Cardiac muscle cell (in vitro differentiated cells and primary cell): Measurements from ENCODE around the gene ALDOB. TPM values are rescaled to one million over a fixed set of nuclear protein-coding genes. Genes with fewer than 3 reads are reported as not detected.

Experiments
- DNase-seq, 2 donors: peaks; one replicate each; pipeline versions ENCODE4 v3.0.0 to v3.0.0-alpha.2; 2010 to 2017; ENCODE audit warnings: low read depth in 1 of 2, low spot score in 1 of 2
- H3K27ac ChIP-seq: fragments of 200-600 bp; sonication (generic); 2 replicates; pipeline ENCODE4 v1.5.1; 2016
- H3K27me3 ChIP-seq: fragments of 200-600 bp; sonication (generic); 2 replicates; pipeline ENCODE4 v1.6.0; 2016; ENCODE audit warnings: control low read depth
- H3K36me3 ChIP-seq: fragments of 200-600 bp; sonication (generic); 2 replicates; pipeline ENCODE4 v1.5.1; 2016; ENCODE audit warnings: control low read depth
- H3K4me1 ChIP-seq: fragments of 200-600 bp; sonication (generic); 2 replicates; pipeline ENCODE4 v1.8.1; 2017; ENCODE audit warnings: low read depth, mild to moderate bottlenecking, mixed run types
- H3K4me3 ChIP-seq: fragments of 200-600 bp; sonication (generic); 2 replicates; pipeline ENCODE4 v1.5.1; 2016; ENCODE audit warnings: mild to moderate bottlenecking
- H3K9me3 ChIP-seq: fragments of 200-600 bp; sonication (generic); 2 replicates; pipeline ENCODE4 v1.5.1; 2017; ENCODE audit warnings: low read depth, mild to moderate bottlenecking, control low read depth
- polyA plus RNA-seq: library from polyadenylated mRNA; unstranded; fragments of >200 nt; fragmentation: Nextera tagmentation; extraction: Ambion mirVana; gene quantifications from 2 replicates; pipeline ENCODE4 v1.2.1, GENCODE V29; 2016
- total RNA-seq: library from RNA; depleted of rRNA; stranded (reverse); fragments of >200 nt; gene quantifications from 2 replicates; pipeline ENCODE4 v1.2.3, GENCODE V29; 2016
- TF ChIP-seq, protein P1 (sequence below): IDR thresholded peaks from 2 replicates; pipeline ENCODE4 v1.5.1; 2012; ENCODE audit warnings: low read depth, mild to moderate bottlenecking, low read length

The ALDOB gene
- total and polyA plus RNA-seq, 2 experiments from 2014 or later: 0.26 TPM; not detected in 1

GRCh38 chr9:101437806-101438232 lies 2.2 kb upstream of the ALDOB start:
- no peaks in the 10 kb centered on the region for H3K27me3 ChIP-seq
- no peak overlapping the region for H3K4me3 ChIP-seq
- H3K27ac ChIP-seq: no peak overlapping the region
- no peaks in the 10 kb centered on the region for H3K36me3 ChIP-seq
- no peaks in the 10 kb centered on the region for H3K4me1 ChIP-seq
- H3K9me3 ChIP-seq: no peaks in the 10 kb centered on the region
- DNase-seq: no peak
- TF ChIP-seq, protein P1, sequence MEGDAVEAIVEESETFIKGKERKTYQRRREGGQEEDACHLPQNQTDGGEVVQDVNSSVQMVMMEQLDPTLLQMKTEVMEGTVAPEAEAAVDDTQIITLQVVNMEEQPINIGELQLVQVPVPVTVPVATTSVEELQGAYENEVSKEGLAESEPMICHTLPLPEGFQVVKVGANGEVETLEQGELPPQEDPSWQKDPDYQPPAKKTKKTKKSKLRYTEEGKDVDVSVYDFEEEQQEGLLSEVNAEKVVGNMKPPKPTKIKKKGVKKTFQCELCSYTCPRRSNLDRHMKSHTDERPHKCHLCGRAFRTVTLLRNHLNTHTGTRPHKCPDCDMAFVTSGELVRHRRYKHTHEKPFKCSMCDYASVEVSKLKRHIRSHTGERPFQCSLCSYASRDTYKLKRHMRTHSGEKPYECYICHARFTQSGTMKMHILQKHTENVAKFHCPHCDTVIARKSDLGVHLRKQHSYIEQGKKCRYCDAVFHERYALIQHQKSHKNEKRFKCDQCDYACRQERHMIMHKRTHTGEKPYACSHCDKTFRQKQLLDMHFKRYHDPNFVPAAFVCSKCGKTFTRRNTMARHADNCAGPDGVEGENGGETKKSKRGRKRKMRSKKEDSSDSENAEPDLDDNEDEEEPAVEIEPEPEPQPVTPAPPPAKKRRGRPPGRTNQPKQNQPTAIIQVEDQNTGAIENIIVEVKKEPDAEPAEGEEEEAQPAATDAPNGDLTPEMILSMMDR: no peak

DNA sequence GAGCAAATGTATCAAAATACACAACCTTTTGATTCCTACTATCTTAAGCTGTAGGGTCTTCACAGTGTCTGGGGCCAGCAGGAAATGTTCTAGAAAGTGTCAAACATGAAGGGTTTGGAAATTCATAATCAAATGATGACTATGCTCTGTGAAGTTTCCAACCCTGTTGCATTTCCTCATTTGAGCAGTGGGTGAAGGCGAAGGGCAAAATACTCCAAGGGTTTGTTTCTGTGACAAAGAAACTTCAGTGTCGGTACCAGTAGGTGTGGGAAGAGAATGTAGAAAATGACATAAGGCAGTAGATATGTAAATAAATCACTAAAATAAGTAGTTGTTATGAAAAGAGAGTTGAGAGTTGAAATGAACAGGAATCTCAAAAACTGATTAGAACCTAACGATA lies 576 bp downstream of the ALDOB start:
- Histone ChIP-seq H3K9me3 (no peaks in the 10 kb centered on the region), H3K4me3 (no peak overlapping the region), H3K27me3 (no peaks in the 10 kb centered on the region), H3K4me1 (no peaks in the 10 kb centered on the region), H3K36me3 (no peaks in the 10 kb centered on the region), H3K27ac (no peak overlapping the region)
- TF ChIP-seq, protein P1: no peak
- DNase-seq: no peak

DNA sequence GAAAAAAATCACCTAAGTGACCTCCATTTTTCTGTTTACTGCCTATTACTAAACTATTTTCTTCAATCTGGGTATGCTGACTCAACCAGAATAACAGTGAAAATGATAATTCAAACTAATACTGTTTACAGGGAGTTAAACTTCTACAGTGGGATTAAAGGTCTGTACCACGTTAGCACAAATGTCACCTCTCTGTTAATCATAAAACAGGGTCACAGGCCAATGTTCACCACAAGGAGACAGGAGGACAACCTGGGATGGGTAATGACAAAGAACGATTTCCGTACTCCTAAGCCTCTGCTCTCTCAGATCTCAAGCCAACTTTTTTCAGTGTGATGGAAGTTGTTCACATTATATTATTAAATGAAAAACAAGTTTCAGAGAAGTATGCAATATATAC lies 2.3 kb downstream of the ALDOB start:
- no peak overlapping the region for H3K4me3 ChIP-seq
- no peaks in the 10 kb centered on the region for H3K27me3 ChIP-seq
- H3K4me1 ChIP-seq: no peaks in the 10 kb centered on the region
- H3K27ac ChIP-seq: no peak overlapping the region
- H3K36me3 ChIP-seq: no peaks in the 10 kb centered on the region
- no peak for DNase-seq
- TF ChIP-seq, protein P1: no peak
- no peaks in the 10 kb centered on the region for H3K9me3 ChIP-seq

DNA sequence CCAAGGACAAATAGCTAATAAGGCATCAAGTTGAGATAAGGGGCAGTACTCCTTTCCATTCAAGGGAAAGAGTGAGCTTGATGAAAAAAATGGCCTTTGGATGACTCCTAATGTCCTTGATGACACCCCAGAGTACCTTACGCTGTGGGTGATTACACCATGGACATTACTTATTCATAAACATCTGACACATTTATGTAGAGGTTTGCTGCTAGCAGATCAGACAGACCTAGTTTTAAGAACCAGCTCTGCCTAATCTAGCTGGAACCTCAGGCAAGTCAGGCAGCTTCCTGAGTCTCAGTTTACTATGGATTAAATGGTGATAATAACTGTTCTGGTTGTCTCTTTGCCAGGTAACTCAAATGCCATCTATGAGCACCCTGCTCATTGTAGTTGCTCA lies 2.8 kb downstream of the ALDOB start:
- Histone ChIP-seq H3K27ac (no peak overlapping the region), H3K4me3 (no peak overlapping the region), H3K4me1 (no peaks in the 10 kb centered on the region), H3K36me3 (no peaks in the 10 kb centered on the region), H3K9me3 (no peaks in the 10 kb centered on the region), H3K27me3 (no peaks in the 10 kb centered on the region)
- TF ChIP-seq, protein P1: no peak
- no peak for DNase-seq

- no peaks in the 10 kb centered on the region for H3K27me3 ChIP-seq
- TF ChIP-seq, protein P1: no peak
- H3K36me3 ChIP-seq: no peaks in the 10 kb centered on the region
- no peak overlapping the region for H3K4me3 ChIP-seq
- no peaks in the 10 kb centered on the region for H3K9me3 ChIP-seq
- no peaks in the 10 kb centered on the region for H3K4me1 ChIP-seq
- H3K27ac ChIP-seq: no peak overlapping the region
- DNase-seq: no peak
These were observed 3.4 kb downstream of the ALDOB start for GRCh38 chr9:101432171-101432570.

GRCh38 chr9:101429736-101430135 lies 5.8 kb downstream of the ALDOB start:
- no peaks in the 10 kb centered on the region for H3K27me3 ChIP-seq
- H3K9me3 ChIP-seq: no peaks in the 10 kb centered on the region
- H3K4me1 ChIP-seq: no peaks in the 10 kb centered on the region
- no peak overlapping the region for H3K4me3 ChIP-seq
- no peak overlapping the region for H3K27ac ChIP-seq
- DNase-seq: no peak
- TF ChIP-seq, protein P1: no peak
- H3K36me3 ChIP-seq: no peaks in the 10 kb centered on the region
